Measurements from ENCODE around the gene EMC7. TPM values are rescaled to one million over a fixed set of nuclear protein-coding genes. Genes with fewer than 3 reads are reported as not detected.

Gene EMC7
- 29.8 and 30.9 TPM in 2 replicates for total RNA-seq
- long read RNA-seq, transcript EMC7-201 (5 exons, 1,155 nt), result major isoform, 62 of 62 reads
- long read RNA-seq, partial matches to known transcripts, result 0 of 62 reads
- long read RNA-seq, other reads (novel, unspliced or antisense), result 0 of 62 reads

GRCh38 chr15:34101366-34102174 lies at the start of gene EMC7, which contains the start of gene PGBD4:
TSS of gene EMC7 (minus strand) at chr15:34101862. CDS start at chr15:34101839, 23 bp downstream.
TSS of gene PGBD4 (plus strand) at chr15:34102083. CDS start at chr15:34102532, 449 bp downstream.
- DNase-seq (ENCODE audit: low read depth, low spot score), result peak; percentile 97
- Mint-ChIP-seq H3K27ac (ENCODE audit: unreplicated experiment) (peak within 1 kb of the TSS; percentile 98), H3K9me3 (no peaks in the 10 kb centered on the region), H3K4me3 (peak within 1 kb of the TSS; percentile 92), H3K36me3 (ENCODE audit: low read depth) (peaks cover 3% of the 10 kb centered on the region), H3K27me3 (ENCODE audit: low read depth) (no peaks in the 10 kb centered on the region), H3K4me1 (peaks cover 35% of the 10 kb centered on the region)
- TF ChIP-seq CTCF (conservative IDR thresholded peaks at IDR 0.05), result no peak

- TF ChIP-seq CTCF (conservative IDR thresholded peaks at IDR 0.05), result no peak
- Mint-ChIP-seq H3K4me1 (no peaks in the 10 kb centered on the region), H3K36me3 (ENCODE audit: low read depth) (peaks cover 11% of the 10 kb centered on the region), H3K4me3 (no peak overlapping the region), H3K27me3 (ENCODE audit: low read depth) (no peaks in the 10 kb centered on the region), H3K9me3 (no peaks in the 10 kb centered on the region), H3K27ac (ENCODE audit: unreplicated experiment) (peak overlapping the region; percentile 84)
- DNase-seq (ENCODE audit: low read depth, low spot score), result no peak
Measured at GRCh38 chr15:34147371-34148140, 45.9 kb upstream of the EMC7 start.

GRCh38 chr15:34133511-34133910 lies 31.8 kb upstream of the EMC7 start:
- H3K4me3 Mint-ChIP-seq, result no peak overlapping the region
- no peaks in the 10 kb centered on the region for H3K9me3 Mint-ChIP-seq
- no peaks in the 10 kb centered on the region for H3K27me3 Mint-ChIP-seq (ENCODE audit: low read depth)
- H3K27ac Mint-ChIP-seq (ENCODE audit: unreplicated experiment), result no peak overlapping the region
- H3K36me3 Mint-ChIP-seq (ENCODE audit: low read depth), result no peaks in the 10 kb centered on the region
- H3K4me1 Mint-ChIP-seq, result no peaks in the 10 kb centered on the region
- TF ChIP-seq CTCF (conservative IDR thresholded peaks at IDR 0.05), result no peak
- DNase-seq (ENCODE audit: low read depth, low spot score), result no peak

GRCh38 chr15:34132881-34133280 lies 31.2 kb upstream of the EMC7 start:
- Mint-ChIP-seq H3K9me3 (no peaks in the 10 kb centered on the region), H3K27me3 (ENCODE audit: low read depth) (no peaks in the 10 kb centered on the region), H3K36me3 (ENCODE audit: low read depth) (no peaks in the 10 kb centered on the region), H3K4me1 (no peaks in the 10 kb centered on the region), H3K4me3 (no peak overlapping the region), H3K27ac (ENCODE audit: unreplicated experiment) (no peak overlapping the region)
- DNase-seq (ENCODE audit: low read depth, low spot score), result no peak
- no peak for TF ChIP-seq CTCF (conservative IDR thresholded peaks at IDR 0.05)

- Mint-ChIP-seq H3K4me1 (peaks cover 7% of the 10 kb centered on the region), H3K9me3 (peaks cover 2% of the 10 kb centered on the region), H3K36me3 (ENCODE audit: low read depth) (no peaks in the 10 kb centered on the region), H3K4me3 (no peak overlapping the region), H3K27ac (ENCODE audit: unreplicated experiment) (no peak overlapping the region), H3K27me3 (ENCODE audit: low read depth) (peaks cover 2% of the 10 kb centered on the region)
- DNase-seq (ENCODE audit: low read depth, low spot score), result no peak
- TF ChIP-seq CTCF (conservative IDR thresholded peaks at IDR 0.05), result no peak
Measured at GRCh38 chr15:34128898-34129297, 27.2 kb upstream of the EMC7 start.

Data from neural crest cell (in vitro differentiated cells).